Panc1 (cell line): ENCODE measurements around the gene RPP38.

ENCODE experiments used
- POLR2AphosphoS5 ChIP-seq: IDR thresholded peaks from 2 replicates; pipeline ENCODE4 v1.6.1; 2012; ENCODE audit warnings: mild to moderate bottlenecking, low read depth, low read length, moderate library complexity
- REST ChIP-seq, 2 experiments: IDR thresholded peaks; 2 replicates each; pipeline ENCODE4 v1.6.1; 2011 to 2012; ENCODE audit warnings: low read depth in 2 of 2, control low read depth in 1 of 2, low read length in 1 of 2, mild to moderate bottlenecking in 1 of 2, moderate library complexity in 1 of 2; ENCODE audit not compliant: insufficient read depth in 1 of 2
- SIN3A ChIP-seq: IDR thresholded peaks from 2 replicates; pipeline ENCODE4 v1.6.1; 2012; ENCODE audit warnings: low read depth, mild to moderate bottlenecking, low read length, moderate library complexity, borderline replicate concordance; ENCODE audit not compliant: insufficient read depth
- TF ChIP-seq, protein P1 (sequence below): fragments of 450-650 bp; IDR thresholded peaks from 2 replicates; pipeline ENCODE4 v1.5.1; 2017; ENCODE audit warnings: mild to moderate bottlenecking

GRCh38 chr10:15113766-15114165, 16.6 kb downstream of the RPP38 start:
- TF ChIP-seq, protein P1, sequence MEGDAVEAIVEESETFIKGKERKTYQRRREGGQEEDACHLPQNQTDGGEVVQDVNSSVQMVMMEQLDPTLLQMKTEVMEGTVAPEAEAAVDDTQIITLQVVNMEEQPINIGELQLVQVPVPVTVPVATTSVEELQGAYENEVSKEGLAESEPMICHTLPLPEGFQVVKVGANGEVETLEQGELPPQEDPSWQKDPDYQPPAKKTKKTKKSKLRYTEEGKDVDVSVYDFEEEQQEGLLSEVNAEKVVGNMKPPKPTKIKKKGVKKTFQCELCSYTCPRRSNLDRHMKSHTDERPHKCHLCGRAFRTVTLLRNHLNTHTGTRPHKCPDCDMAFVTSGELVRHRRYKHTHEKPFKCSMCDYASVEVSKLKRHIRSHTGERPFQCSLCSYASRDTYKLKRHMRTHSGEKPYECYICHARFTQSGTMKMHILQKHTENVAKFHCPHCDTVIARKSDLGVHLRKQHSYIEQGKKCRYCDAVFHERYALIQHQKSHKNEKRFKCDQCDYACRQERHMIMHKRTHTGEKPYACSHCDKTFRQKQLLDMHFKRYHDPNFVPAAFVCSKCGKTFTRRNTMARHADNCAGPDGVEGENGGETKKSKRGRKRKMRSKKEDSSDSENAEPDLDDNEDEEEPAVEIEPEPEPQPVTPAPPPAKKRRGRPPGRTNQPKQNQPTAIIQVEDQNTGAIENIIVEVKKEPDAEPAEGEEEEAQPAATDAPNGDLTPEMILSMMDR, result no peak
- no peak for TF ChIP-seq POLR2AphosphoS5
- no peak for TF ChIP-seq REST (IDR thresholded peaks at IDR 0.05; ENCODE audit: insufficient read depth in 1 of 2, low read depth in 2 of 2, low read length in 1 of 2)
- no peak for TF ChIP-seq SIN3A
